SK-N-SH (cell line): ENCODE measurements around the gene LMX1A. TPM values are rescaled to one million over a fixed set of nuclear protein-coding genes. Genes with fewer than 3 reads are reported as not detected.

Experiments used
- CTCF ChIA-PET: fragments of 300-600, 350-600 bp; formaldehyde crosslinking; extraction: SDS; loops from one replicate; lab custom pipeline; 2021; lab: Yijun Ruan, JAX
- POLR2A ChIA-PET: fragments of 350-600 bp; sonication (Branson Sonifier 250); formaldehyde crosslinking; extraction: SDS; loops from one replicate; lab custom pipeline; 2020; ENCODE audit warnings: antibody characterized with exemption, inconsistent platforms; lab: Yijun Ruan, JAX
- DNase-seq: peaks from one replicate; pipeline ENCODE4 v3.0.0; 2012
- H2AFZ ChIP-seq: fragments of 200-600 bp; sonication (generic); 2 replicates; pipeline ENCODE4 v1.8.1; 2016; ENCODE audit warnings: antibody characterized with exemption, mild to moderate bottlenecking, low read depth
- H3F3A ChIP-seq: fragments of 200-600 bp; sonication (generic); replicated peaks from 2 replicates; pipeline ENCODE3; 2016; ENCODE audit warnings: antibody characterized with exemption, mild to moderate bottlenecking; ENCODE audit not compliant: insufficient read depth
- H3K27ac ChIP-seq, 2 experiments: fragments of 200-500 bp in 1 of 2; fragments of 200-600 bp in 1 of 2; sonication (Bioruptor generic) in 1 of 2; sonication (generic), shearing (Covaris generic) in 1 of 2; 2 replicates each; pipeline versions ENCODE4 v1.5.1 to v1.6.1; 2014 to 2016; ENCODE audit warnings: low read depth in 2 of 2, inconsistent platforms in 1 of 2, low read length in 1 of 2, mild to moderate bottlenecking in 1 of 2, mixed read lengths in 1 of 2
- H3K27me3 ChIP-seq: fragments of 200-600 bp; sonication (generic), shearing (Covaris generic); 2 replicates; pipeline ENCODE4 v1.6.1; 2016; ENCODE audit warnings: mixed run types; ENCODE audit not compliant: insufficient read depth
- H3K36me3 ChIP-seq, 2 experiments: fragments of 200-500 bp in 1 of 2; fragments of 200-600 bp in 1 of 2; sonication (Bioruptor generic) in 1 of 2; sonication (generic) in 1 of 2; replicated peaks in 1 of 2; 2 replicates each; pipeline versions ENCODE3 to v1.5.1; 2014 to 2016; ENCODE audit warnings: low read length in 1 of 2, mild to moderate bottlenecking in 1 of 2; ENCODE audit not compliant: insufficient read depth in 2 of 2, control insufficient read depth in 1 of 2
- H3K4me1 ChIP-seq, 2 experiments: fragments of 200-500 bp in 1 of 2; fragments of 200-600 bp in 1 of 2; sonication (Bioruptor generic) in 1 of 2; sonication (generic), shearing (Covaris generic) in 1 of 2; 2 replicates each; pipeline versions ENCODE4 v1.5.1 to v1.6.1; 2014 to 2016; ENCODE audit warnings: low read depth in 1 of 2, low read length in 1 of 2, mixed run types in 1 of 2; ENCODE audit not compliant: insufficient read depth in 2 of 2, control insufficient read depth in 1 of 2
- H3K4me2 ChIP-seq: fragments of 200-600 bp; sonication (generic), shearing (Covaris generic); 2 replicates; pipeline ENCODE4 v1.6.1; 2017; ENCODE audit warnings: mixed run types
- H3K4me3 ChIP-seq, 2 experiments: fragments of 200-500 bp in 1 of 2; fragments of 200-600 bp in 1 of 2; sonication (Bioruptor generic) in 1 of 2; sonication (generic), shearing (Covaris generic) in 1 of 2; 2 replicates each; pipeline versions ENCODE4 v1.5.1 to v1.8.1; 2014 to 2016; ENCODE audit warnings: low read depth in 2 of 2, inconsistent platforms in 1 of 2, low read length in 1 of 2, mild to moderate bottlenecking in 1 of 2, mixed read lengths in 1 of 2, moderate library complexity in 1 of 2
- H3K79me2 ChIP-seq: fragments of 200-600 bp; sonication (generic); 2 replicates; pipeline ENCODE4 v1.8.1; 2017; ENCODE audit warnings: mild to moderate bottlenecking; ENCODE audit not compliant: insufficient read depth
- H3K9ac ChIP-seq: fragments of 200-600 bp; sonication (generic); 2 replicates; pipeline ENCODE4 v1.6.1; 2017; ENCODE audit warnings: mixed run types
- H3K9me2 ChIP-seq: fragments of 200-600 bp; sonication (generic); 2 replicates; pipeline ENCODE4 v1.6.1; 2017; ENCODE audit warnings: mixed run types
- H3K9me3 ChIP-seq: fragments of 200-600 bp; sonication (generic); 2 replicates; pipeline ENCODE4 v1.6.1; 2017; ENCODE audit warnings: mixed run types, mild to moderate bottlenecking, moderate library complexity
- H4K20me1 ChIP-seq: fragments of 200-600 bp; sonication (generic); 2 replicates; pipeline ENCODE4 v1.6.1; 2017; ENCODE audit warnings: mild to moderate bottlenecking, mixed run types; ENCODE audit not compliant: insufficient read depth
- CHD2 ChIP-seq: fragments of 150-350 bp; IDR thresholded peaks from 2 replicates; pipeline ENCODE4 v1.6.1; 2018; ENCODE audit warnings: low read length; ENCODE audit not compliant: partially characterized antibody
- CTCF ChIP-seq: fragments of 200-600 bp; sonication (generic); IDR thresholded peaks from 2 replicates; pipeline ENCODE4 v1.6.1; 2017; ENCODE audit warnings: antibody characterized with exemption, mild to moderate bottlenecking, moderate library complexity
- FOXJ3 ChIP-seq: sonication (generic); formaldehyde crosslinking; IDR thresholded peaks from 2 replicates; pipeline ENCODE4 v1.5.1; 2020; ENCODE audit warnings: mild to moderate bottlenecking, missing genetic modification reagents
- IRF3 ChIP-seq: fragments of 150-350 bp; IDR thresholded peaks from 2 replicates; pipeline ENCODE4 v1.6.1; 2016; ENCODE audit warnings: mild to moderate bottlenecking, low read depth, low read length
- MEF2A ChIP-seq: IDR thresholded peaks from 2 replicates; pipeline ENCODE4 v1.4.0; 2012; ENCODE audit warnings: low read depth, borderline replicate concordance
- PBX3 ChIP-seq: IDR thresholded peaks from 2 replicates; pipeline ENCODE4; 2012
- RAD21 ChIP-seq: IDR thresholded peaks from 2 replicates; pipeline ENCODE4 v1.6.1; 2012; ENCODE audit warnings: mild to moderate bottlenecking, low read length
- RXRA ChIP-seq: IDR thresholded peaks from 2 replicates; pipeline ENCODE4 v1.4.0; 2012; ENCODE audit warnings: low read depth, mild to moderate bottlenecking, borderline replicate concordance
- SIN3A ChIP-seq: IDR thresholded peaks from 2 replicates; pipeline ENCODE4 v1.6.1; 2012; ENCODE audit warnings: low read depth, mild to moderate bottlenecking, low read length, moderate library complexity, borderline replicate concordance
- SMC3 ChIP-seq: IDR thresholded peaks from 2 replicates; pipeline ENCODE4 v1.6.1; 2012; ENCODE audit warnings: low read depth, low read length, improper control_type of control experiment
- USF2 ChIP-seq: fragments of 150-350 bp; IDR thresholded peaks from 2 replicates; pipeline ENCODE4 v1.6.1; 2017; ENCODE audit warnings: antibody characterized with exemption, low read length, low read depth, borderline replicate concordance
- ZBTB33 ChIP-seq: IDR thresholded peaks from 2 replicates; pipeline ENCODE4 v1.4.0; 2012; ENCODE audit warnings: low read depth, borderline replicate concordance
- WGBS: methylation state at CpG from one replicate; pipeline ENCODE4 v1.1.6; 2017; ENCODE audit warnings: low lambda C conversion rate; 5-methylcytosine and 5-hydroxymethylcytosine counted together
- polyA plus RNA-seq, 3 experiments: library from polyadenylated mRNA; depleted of rRNA; stranded (reverse); fragments of >200 nt; gene quantifications; 2 replicates each; pipeline ENCODE4 v1.2.3, GENCODE V29; 2012

LMX1A gene
- polyA plus RNA-seq, 1 of the 3 experiments (the other 2 are of a cell fraction): not detected

GRCh38 chr1:165182975-165183374, 173.5 kb downstream of the LMX1A start:
- ChIA-PET CTCF (interaction anchor here (0.7 kb wide), 1 partner anchor 38 kb away, joined by 3 read pairs; no protein-coding TSS in a partner anchor), POLR2A (no interaction called here)
- no peak overlapping the region for H3K4me3 ChIP-seq
- no peak for TF ChIP-seq PBX3
- TF ChIP-seq SIN3A: no peak
- no peak for TF ChIP-seq ZBTB33
- TF ChIP-seq CHD2: no peak
- TF ChIP-seq RAD21: no peak
- H2AFZ ChIP-seq: no peak overlapping the region
- no peaks in the 10 kb centered on the region for H3K27me3 ChIP-seq
- no peaks in the 10 kb centered on the region for H3K4me1 ChIP-seq
- no peak overlapping the region for H3K4me2 ChIP-seq
- no peaks in the 10 kb centered on the region for H3K36me3 ChIP-seq
- H3K9ac ChIP-seq: no peak overlapping the region
- no peaks in the 10 kb centered on the region for H3K79me2 ChIP-seq
- no peaks in the 10 kb centered on the region for H3F3A ChIP-seq
- H4K20me1 ChIP-seq: no peaks in the 10 kb centered on the region
- H3K9me2 ChIP-seq: no peaks in the 10 kb centered on the region
- DNase-seq: no peak
- no peak overlapping the region for H3K27ac ChIP-seq
- no peaks in the 10 kb centered on the region for H3K9me3 ChIP-seq
- WGBS: 0% methylated on average over 3 of the region's 3 CpGs

GRCh38 chr1:165179306-165179705, 177.2 kb downstream of the LMX1A start:
- H2AFZ ChIP-seq: no peak overlapping the region

More at GRCh38 chr1:165179306-165179705, 177.2 kb downstream of the LMX1A start:
- WGBS: 5% methylated on average over 6 of the region's 6 CpGs
- H3K27ac ChIP-seq: no peak overlapping the region
- H3F3A ChIP-seq: no peaks in the 10 kb centered on the region
- no peak overlapping the region for H3K4me3 ChIP-seq
- ChIA-PET CTCF (no interaction called here), POLR2A (no interaction called here)
- H3K9me2 ChIP-seq: no peaks in the 10 kb centered on the region
- H3K79me2 ChIP-seq: no peaks in the 10 kb centered on the region
- no peaks in the 10 kb centered on the region for H3K27me3 ChIP-seq
- TF ChIP-seq FOXJ3 (CRISPR knock-in tag) (no peak), SIN3A (no peak), RXRA (no peak), IRF3 (no peak), SMC3 (no peak), MEF2A (no peak), USF2 (no peak), CTCF (no peak), RAD21 (no peak)
- H3K9me3 ChIP-seq: no peaks in the 10 kb centered on the region
- DNase-seq: no peak
- no peaks in the 10 kb centered on the region for H3K4me1 ChIP-seq
- no peaks in the 10 kb centered on the region for H3K36me3 ChIP-seq
- no peak overlapping the region for H3K9ac ChIP-seq
- H3K4me2 ChIP-seq: no peak overlapping the region
- no peaks in the 10 kb centered on the region for H4K20me1 ChIP-seq
